NT2/D1 (cell line): Measurements from ENCODE around the gene TMPRSS2.

Experiments
- SUZ12 ChIP-seq: IDR thresholded peaks from 2 replicates; pipeline ENCODE4 v1.6.1; 2011; ENCODE audit not compliant: insufficient read length, insufficient read depth; ENCODE audit errors: extremely low read depth
- YY1 ChIP-seq: IDR thresholded peaks from 2 replicates; pipeline ENCODE4 v1.6.1; 2011; ENCODE audit not compliant: insufficient read length, insufficient read depth
- ZNF274 ChIP-seq: IDR thresholded peaks from 2 replicates; pipeline ENCODE4 v1.6.1; 2011; ENCODE audit warnings: mild to moderate bottlenecking, low read depth, low read length

DNA sequence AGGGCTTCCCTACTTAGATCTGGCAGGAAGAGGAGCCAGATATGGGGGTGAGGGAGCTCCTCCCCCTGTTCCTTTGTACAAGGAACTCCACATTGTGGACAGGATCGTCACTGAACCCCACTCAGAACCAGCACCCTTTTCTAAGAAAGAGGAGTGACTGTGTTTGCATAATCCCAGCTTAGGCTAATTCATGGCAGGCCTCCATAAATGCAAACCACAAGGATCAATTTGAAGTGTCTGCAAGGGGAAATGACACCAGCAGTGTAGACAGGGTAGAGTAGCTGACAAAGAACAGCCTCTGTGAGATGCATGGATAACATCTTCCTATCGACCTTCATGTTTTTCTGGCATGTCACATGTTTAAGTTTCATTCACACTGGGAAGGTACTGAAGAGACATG lies 70.2 kb downstream of the TMPRSS2 start:
- no peak for TF ChIP-seq SUZ12
- TF ChIP-seq ZNF274, result no peak
- no peak for TF ChIP-seq YY1
